ENCODE results near the gene STAG1. TPM values are rescaled to one million over a fixed set of nuclear protein-coding genes. Genes with fewer than 3 reads are reported as not detected.

STAG1 gene
- polyA plus RNA-seq, 3 donors: 7.2 to 10.0 (median 7.5) TPM

GRCh38 chr3:136699271-136699828 lies 52.8 kb downstream of the STAG1 start:
- Histone ChIP-seq H3K36me3 (replicated peaks in 1 of 2; ENCODE audit: control insufficient read depth in 1 of 2, insufficient read depth in 2 of 2, low read length in 2 of 2) (no peaks in the 10 kb centered on the region), H2AFZ (ENCODE audit: insufficient read depth, low read depth, low read length, poor library complexity, severe bottlenecking) (no peak overlapping the region), H3K9ac (ENCODE audit: insufficient read depth, low read length, poor library complexity, severe bottlenecking) (no peak overlapping the region), H3K4me1 (ENCODE audit: control insufficient read depth in 1 of 2, insufficient read depth in 2 of 2, low read length in 2 of 2) (peaks cover 0 to 5% of the 10 kb centered on the region in 2 donors), H3K4me2 (replicated peaks; ENCODE audit: extremely low read depth, low read length, poor library complexity, severe bottlenecking) (no peak overlapping the region), H3K4me3 (replicated peaks in 1 of 3; ENCODE audit: low read depth in 2 of 3, low read length in 3 of 3) (no peak overlapping the region), H3K27me3 (ENCODE audit: control insufficient read depth in 2 of 2, insufficient read depth in 2 of 2, low read length in 2 of 2) (no peaks in the 10 kb centered on the region), H3K79me2 (ENCODE audit: insufficient read depth, low read length) (peaks cover 99% of the 10 kb centered on the region), H3K9me3 (replicated peaks in 1 of 2; ENCODE audit: control insufficient read depth in 1 of 2, insufficient read depth in 1 of 2, low read length in 2 of 2) (peaks cover 0 to 3% of the 10 kb centered on the region in 2 donors), H4K20me1 (ENCODE audit: insufficient read depth, low read length) (no peaks in the 10 kb centered on the region), H3K27ac (ENCODE audit: low read depth in 1 of 2, low read length in 2 of 2) (peak overlapping the region in 1 of 2 donors; percentile 2)
- DNase-seq: no peak
- no CpG with 5 or more reads among the region's 5 CpGs for WGBS (ENCODE audit: insufficient coverage)
- no peak overlapping the region for H3K4me3 Mint-ChIP-seq
- TF ChIP-seq CTCF (IDR thresholded peaks at IDR 0.05): no peak
- H3K36me3 Mint-ChIP-seq: peaks cover 6 to 20% of the 10 kb centered on the region in 2 donors
- H3K9me3 Mint-ChIP-seq: peaks cover 0 to 10% (median 7%) of the 10 kb centered on the region in 7 donors
- peaks cover 27% of the 10 kb centered on the region for H3K4me1 Mint-ChIP-seq
- H3K27me3 Mint-ChIP-seq (ENCODE audit: low read depth in 3 of 3): no peaks in the 10 kb centered on the region
- intact Hi-C loops (cut with micrococcal nuclease): no loop called here
- peak overlapping the region in 1 of 7 donors; percentile 27 for H3K27ac Mint-ChIP-seq

- no peaks in the 10 kb centered on the region for H3K27me3 ChIP-seq (ENCODE audit: control insufficient read depth in 2 of 2, insufficient read depth in 2 of 2, low read length in 2 of 2)
- H3K36me3 ChIP-seq (replicated peaks in 1 of 2; ENCODE audit: control insufficient read depth in 1 of 2, insufficient read depth in 2 of 2, low read length in 2 of 2): no peaks in the 10 kb centered on the region
- H3K4me1 ChIP-seq (ENCODE audit: control insufficient read depth in 1 of 2, insufficient read depth in 2 of 2, low read length in 2 of 2): peaks cover 0 to 12% of the 10 kb centered on the region in 2 donors
- H3K4me1 Mint-ChIP-seq: peaks cover 29% of the 10 kb centered on the region
- peaks cover 0 to 3% of the 10 kb centered on the region in 2 donors for H3K9me3 ChIP-seq (replicated peaks in 1 of 2; ENCODE audit: control insufficient read depth in 1 of 2, insufficient read depth in 1 of 2, low read length in 2 of 2)
- H3K27me3 Mint-ChIP-seq (ENCODE audit: low read depth in 3 of 3): no peaks in the 10 kb centered on the region
- no peak overlapping the region for H3K27ac Mint-ChIP-seq
- intact Hi-C loops (cut with micrococcal nuclease): no loop called here
- TF ChIP-seq CTCF (IDR thresholded peaks at IDR 0.05): no peak
- no peak overlapping the region for H3K9ac ChIP-seq (ENCODE audit: insufficient read depth, low read length, poor library complexity, severe bottlenecking)
- DNase-seq: no peak
- no CpG with 5 or more reads among the region's 3 CpGs for WGBS (ENCODE audit: insufficient coverage)
- H3K36me3 Mint-ChIP-seq: peaks cover 8 to 22% of the 10 kb centered on the region in 2 donors
- H3K79me2 ChIP-seq (ENCODE audit: insufficient read depth, low read length): peaks cover 99% of the 10 kb centered on the region
- H3K4me3 ChIP-seq (replicated peaks in 1 of 3; ENCODE audit: low read depth in 2 of 3, low read length in 3 of 3): no peak overlapping the region
- no peak overlapping the region for H3K27ac ChIP-seq (ENCODE audit: low read depth in 1 of 2, low read length in 2 of 2)
- H3K4me2 ChIP-seq (replicated peaks; ENCODE audit: extremely low read depth, low read length, poor library complexity, severe bottlenecking): no peak overlapping the region
- H3K4me3 Mint-ChIP-seq: no peak overlapping the region
- H3K9me3 Mint-ChIP-seq: peaks cover 2 to 13% (median 8%) of the 10 kb centered on the region in 7 donors
- no peak overlapping the region for H2AFZ ChIP-seq (ENCODE audit: insufficient read depth, low read depth, low read length, poor library complexity, severe bottlenecking)
- H4K20me1 ChIP-seq (ENCODE audit: insufficient read depth, low read length): no peaks in the 10 kb centered on the region
Observed at GRCh38 chr3:136698361-136698760, 53.8 kb downstream of the STAG1 start.

Data from CD14-positive monocyte (primary cell).